Trophoblast cell (in vitro differentiated cells and primary cell): ENCODE measurements around the gene KCNMB3.

ENCODE experiments used
- DNase-seq, 2 donors: peaks; one replicate each; pipeline ENCODE4 v3.0.0-alpha.2; 2016
- H2AFZ ChIP-seq: 2 replicates; pipeline ENCODE4 v1.6.1; 2013; ENCODE audit warnings: low read length, moderate library complexity, mild to moderate bottlenecking; ENCODE audit not compliant: insufficient read depth, poor library complexity
- H2AK5ac ChIP-seq: 2 replicates; pipeline ENCODE4 v1.6.1; 2013; ENCODE audit warnings: mild to moderate bottlenecking, low read length
- H2BK120ac ChIP-seq: 2 replicates; pipeline ENCODE4 v1.6.1; 2013; ENCODE audit warnings: low read length, mild to moderate bottlenecking, moderate library complexity; ENCODE audit not compliant: insufficient read depth, poor library complexity
- H2BK12ac ChIP-seq: 2 replicates; pipeline ENCODE4 v1.6.1; 2013; ENCODE audit warnings: mild to moderate bottlenecking, low read length, moderate library complexity
- H2BK5ac ChIP-seq: 2 replicates; pipeline ENCODE4 v1.6.1; 2013; ENCODE audit warnings: low read length, low read depth, moderate library complexity, mild to moderate bottlenecking; ENCODE audit not compliant: poor library complexity
- H3K14ac ChIP-seq: 2 replicates; pipeline ENCODE4 v1.6.1; 2013; ENCODE audit warnings: mild to moderate bottlenecking, low read length
- H3K18ac ChIP-seq: 2 replicates; pipeline ENCODE4 v1.6.1; 2013; ENCODE audit warnings: mild to moderate bottlenecking, low read length
- H3K23ac ChIP-seq: 2 replicates; pipeline ENCODE4 v1.6.1; 2013; ENCODE audit warnings: low read length
- H3K27ac ChIP-seq: 2 replicates; pipeline ENCODE4 v1.5.1; 2013; ENCODE audit warnings: low read depth, mild to moderate bottlenecking, inconsistent platforms, low read length, moderate library complexity
- H3K27me3 ChIP-seq: 2 replicates; pipeline ENCODE4 v1.6.1; 2013; ENCODE audit warnings: inconsistent platforms, mild to moderate bottlenecking, low read length, moderate library complexity; ENCODE audit not compliant: insufficient read depth
- H3K36me3 ChIP-seq, 2 experiments: 1 replicate in 1 of 2; 2 replicates in 1 of 2; pipeline ENCODE4 v1.6.1; 2013; ENCODE audit warnings: low read length in 2 of 2, mild to moderate bottlenecking in 2 of 2, moderate library complexity in 1 of 2; ENCODE audit not compliant: insufficient read depth in 2 of 2, control insufficient read depth in 1 of 2
- H3K4ac ChIP-seq: 2 replicates; pipeline ENCODE4 v1.6.1; 2013; ENCODE audit warnings: low read depth, mild to moderate bottlenecking, low read length, moderate library complexity
- H3K4me1 ChIP-seq, 2 experiments: 1 replicate in 1 of 2; 2 replicates in 1 of 2; pipeline ENCODE4 v1.6.1; 2013; ENCODE audit warnings: low read length in 2 of 2, mild to moderate bottlenecking in 2 of 2, moderate library complexity in 1 of 2; ENCODE audit not compliant: insufficient read depth in 2 of 2, control insufficient read depth in 1 of 2
- H3K4me2 ChIP-seq: 2 replicates; pipeline ENCODE4 v1.6.1; 2013; ENCODE audit warnings: inconsistent platforms, mild to moderate bottlenecking, low read length, moderate library complexity
- H3K4me3 ChIP-seq: 2 replicates; pipeline ENCODE4 v1.5.1; 2013; ENCODE audit warnings: mild to moderate bottlenecking, low read depth, low read length, inconsistent platforms
- H3K79me1 ChIP-seq: one replicate; pipeline ENCODE4 v1.6.1; 2013; ENCODE audit warnings: low read length
- H3K79me2 ChIP-seq: 2 replicates; pipeline ENCODE4 v1.6.1; 2013; ENCODE audit warnings: low read length, mild to moderate bottlenecking; ENCODE audit not compliant: control insufficient read depth, insufficient read depth, poor library complexity
- H3K9ac ChIP-seq: 2 replicates; pipeline ENCODE4 v1.6.1; 2013; ENCODE audit warnings: mild to moderate bottlenecking, low read length
- H3K9me3 ChIP-seq: 2 replicates; pipeline ENCODE4 v1.6.1; 2013; ENCODE audit warnings: low read depth, mild to moderate bottlenecking, control low read depth, inconsistent platforms, low read length; ENCODE audit not compliant: insufficient read depth
- H4K12ac ChIP-seq: 2 replicates; pipeline ENCODE4 v1.6.1; 2013; ENCODE audit warnings: low read depth, mild to moderate bottlenecking, low read length, moderate library complexity
- H4K8ac ChIP-seq: 2 replicates; pipeline ENCODE4 v1.6.1; 2013; ENCODE audit warnings: low read depth, mild to moderate bottlenecking, low read length, moderate library complexity
- H4K91ac ChIP-seq: one replicate; pipeline ENCODE4 v1.6.1; 2013; ENCODE audit warnings: low read depth, mild to moderate bottlenecking, low read length, moderate library complexity
- WGBS: extraction: QIAGEN DNeasy Blood & Tissue Kit; methylation state at CpG from one replicate; pipeline ENCODE4 v1.1.7; 2013; ENCODE audit warnings: missing lambda C conversion rate; ENCODE audit not compliant: insufficient read length, insufficient coverage; ENCODE audit errors: extremely low coverage; 5-methylcytosine and 5-hydroxymethylcytosine counted together

Gene KCNMB3

GRCh38 chr3:179269152-179269707 is 18.3 kb upstream of the KCNMB3 start:
- Histone ChIP-seq H3K4me2 (no peak overlapping the region), H4K91ac (no peak overlapping the region), H3K27ac (no peak overlapping the region), H3K36me3 (no peaks in the 10 kb centered on the region), H3K23ac (no peak overlapping the region), H3K4ac (no peak overlapping the region), H3K14ac (no peak overlapping the region), H3K9me3 (no peaks in the 10 kb centered on the region), H3K27me3 (no peaks in the 10 kb centered on the region), H3K9ac (no peak overlapping the region), H3K18ac (no peak overlapping the region), H2AFZ (no peak overlapping the region), H3K79me2 (no peaks in the 10 kb centered on the region), H3K4me1 (no peaks in the 10 kb centered on the region), H2AK5ac (no peak overlapping the region), H4K8ac (no peak overlapping the region), H3K79me1 (no peaks in the 10 kb centered on the region), H3K4me3 (no peak overlapping the region), H2BK120ac (no peak overlapping the region), H2BK5ac (no peak overlapping the region), H4K12ac (no peak overlapping the region), H2BK12ac (no peak overlapping the region)
- WGBS = no CpG with 5 or more reads among the region's 4 CpGs
- no peak for DNase-seq

- Histone ChIP-seq H3K9ac (no peak overlapping the region), H3K23ac (no peak overlapping the region), H3K9me3 (no peaks in the 10 kb centered on the region), H3K4me3 (no peak overlapping the region), H3K14ac (no peak overlapping the region), H3K4me2 (no peak overlapping the region), H3K79me2 (no peaks in the 10 kb centered on the region), H4K8ac (no peak overlapping the region), H2BK12ac (no peak overlapping the region), H3K27ac (no peak overlapping the region), H3K27me3 (no peaks in the 10 kb centered on the region), H2BK5ac (no peak overlapping the region), H4K12ac (no peak overlapping the region), H3K79me1 (no peaks in the 10 kb centered on the region), H3K4ac (no peak overlapping the region), H3K18ac (no peak overlapping the region), H2BK120ac (no peak overlapping the region), H2AK5ac (no peak overlapping the region), H3K4me1 (no peaks in the 10 kb centered on the region), H2AFZ (no peak overlapping the region), H4K91ac (no peak overlapping the region), H3K36me3 (no peaks in the 10 kb centered on the region)
- DNase-seq = no peak
- no CpG with 5 or more reads among the region's 4 CpGs for WGBS
Measured at GRCh38 chr3:179268400-179269051, 17.6 kb upstream of the KCNMB3 start.

- H2AK5ac ChIP-seq = no peak overlapping the region
- no peak overlapping the region for H2BK12ac ChIP-seq
- H3K4me3 ChIP-seq = no peak overlapping the region
- no peaks in the 10 kb centered on the region for H3K79me1 ChIP-seq
- H2BK120ac ChIP-seq = no peak overlapping the region
- H2AFZ ChIP-seq = no peak overlapping the region
- H2BK5ac ChIP-seq = no peak overlapping the region
- no peak overlapping the region for H4K91ac ChIP-seq
- no peak overlapping the region for H3K4ac ChIP-seq
- no peak overlapping the region for H3K14ac ChIP-seq
- H3K9me3 ChIP-seq = no peaks in the 10 kb centered on the region
- no peak overlapping the region for H4K8ac ChIP-seq
- no peak overlapping the region for H3K18ac ChIP-seq
- H3K4me1 ChIP-seq = no peaks in the 10 kb centered on the region
- H3K27me3 ChIP-seq = no peaks in the 10 kb centered on the region
- no peak overlapping the region for H3K4me2 ChIP-seq
- H3K79me2 ChIP-seq = no peaks in the 10 kb centered on the region
- H3K27ac ChIP-seq = no peak overlapping the region
- no peak for DNase-seq
- no peaks in the 10 kb centered on the region for H3K36me3 ChIP-seq
- H3K9ac ChIP-seq = no peak overlapping the region
- H4K12ac ChIP-seq = no peak overlapping the region
- H3K23ac ChIP-seq = no peak overlapping the region
- no CpG with 5 or more reads among the region's 21 CpGs for WGBS
Measured at GRCh38 chr3:179266701-179267211, 15.8 kb upstream of the KCNMB3 start.

GRCh38 chr3:179265875-179266274 is 15.0 kb upstream of the KCNMB3 start:
- Histone ChIP-seq H3K27ac (no peak overlapping the region), H3K9ac (no peak overlapping the region), H3K4ac (no peak overlapping the region), H3K23ac (no peak overlapping the region), H3K79me2 (no peaks in the 10 kb centered on the region), H2BK120ac (no peak overlapping the region), H4K12ac (no peak overlapping the region), H3K9me3 (no peaks in the 10 kb centered on the region), H3K4me2 (no peak overlapping the region), H2BK12ac (no peak overlapping the region), H2AFZ (no peak overlapping the region), H3K36me3 (no peaks in the 10 kb centered on the region), H4K91ac (no peak overlapping the region), H3K27me3 (no peaks in the 10 kb centered on the region), H4K8ac (no peak overlapping the region), H3K18ac (no peak overlapping the region), H3K4me1 (no peaks in the 10 kb centered on the region), H3K14ac (no peak overlapping the region), H2BK5ac (no peak overlapping the region), H2AK5ac (no peak overlapping the region), H3K79me1 (peaks cover 3% of the 10 kb centered on the region), H3K4me3 (no peak overlapping the region)
- no peak for DNase-seq
- no CpG with 5 or more reads among the region's 4 CpGs for WGBS
